Kidney epithelial cell (primary cell): ENCODE measurements around the gene ABLIM2. TPM values are rescaled to one million over a fixed set of nuclear protein-coding genes. Genes with fewer than 3 reads are reported as not detected.

Experiments used
- DNase-seq: peaks from one replicate; pipeline ENCODE4 v3.0.0-alpha.2; 2010; ENCODE audit warnings: low read depth
- H3K27me3 ChIP-seq: 2 replicates; pipeline ENCODE4 v1.6.0; 2011; ENCODE audit warnings: low read length; ENCODE audit not compliant: control insufficient read depth, insufficient read depth
- H3K36me3 ChIP-seq: 2 replicates; pipeline ENCODE4 v1.5.1; 2011; ENCODE audit warnings: low read length; ENCODE audit not compliant: control insufficient read depth, insufficient read depth
- H3K4me3 ChIP-seq: 2 replicates; pipeline ENCODE4 v1.5.1; 2011; ENCODE audit warnings: low read depth, mild to moderate bottlenecking, control low read depth, low read length
- total RNA-seq: library from RNA; depleted of rRNA; stranded (reverse); fragments of >200 nt; gene quantifications from 2 replicates; pipeline ENCODE4 v1.2.3, GENCODE V29; 2015
- TF ChIP-seq, protein P1 (sequence below): IDR thresholded peaks from 2 replicates; pipeline ENCODE4 v1.5.1; 2011; ENCODE audit warnings: mild to moderate bottlenecking, moderate library complexity, low read length, control low read depth, inconsistent platforms; ENCODE audit not compliant: insufficient read depth, poor library complexity, severe bottlenecking

ABLIM2 gene
- total RNA-seq, 1 donor from 2014 or later: 1.3 TPM

DNA sequence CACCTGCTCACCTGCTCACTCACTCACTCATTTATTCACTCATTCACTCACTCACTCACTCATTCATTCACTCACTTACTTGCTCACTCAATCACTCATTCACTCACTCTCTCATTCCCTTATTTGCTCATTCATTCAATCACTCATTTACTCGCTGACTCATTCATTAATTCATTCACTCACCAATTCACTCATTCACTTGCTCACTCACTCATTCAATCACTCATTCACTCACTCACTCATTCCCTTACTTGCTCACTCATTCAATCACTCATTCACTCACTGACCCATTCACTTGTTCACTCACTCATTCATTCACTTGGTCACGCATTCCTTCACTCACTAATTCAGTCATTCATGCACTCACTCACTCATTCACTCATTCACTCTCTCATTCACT, 130.2 kb downstream of the ABLIM2 start:
- TF ChIP-seq, protein P1, sequence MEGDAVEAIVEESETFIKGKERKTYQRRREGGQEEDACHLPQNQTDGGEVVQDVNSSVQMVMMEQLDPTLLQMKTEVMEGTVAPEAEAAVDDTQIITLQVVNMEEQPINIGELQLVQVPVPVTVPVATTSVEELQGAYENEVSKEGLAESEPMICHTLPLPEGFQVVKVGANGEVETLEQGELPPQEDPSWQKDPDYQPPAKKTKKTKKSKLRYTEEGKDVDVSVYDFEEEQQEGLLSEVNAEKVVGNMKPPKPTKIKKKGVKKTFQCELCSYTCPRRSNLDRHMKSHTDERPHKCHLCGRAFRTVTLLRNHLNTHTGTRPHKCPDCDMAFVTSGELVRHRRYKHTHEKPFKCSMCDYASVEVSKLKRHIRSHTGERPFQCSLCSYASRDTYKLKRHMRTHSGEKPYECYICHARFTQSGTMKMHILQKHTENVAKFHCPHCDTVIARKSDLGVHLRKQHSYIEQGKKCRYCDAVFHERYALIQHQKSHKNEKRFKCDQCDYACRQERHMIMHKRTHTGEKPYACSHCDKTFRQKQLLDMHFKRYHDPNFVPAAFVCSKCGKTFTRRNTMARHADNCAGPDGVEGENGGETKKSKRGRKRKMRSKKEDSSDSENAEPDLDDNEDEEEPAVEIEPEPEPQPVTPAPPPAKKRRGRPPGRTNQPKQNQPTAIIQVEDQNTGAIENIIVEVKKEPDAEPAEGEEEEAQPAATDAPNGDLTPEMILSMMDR: no peak
- H3K27me3 ChIP-seq: peaks cover 10% of the 10 kb centered on the region
- no peak for DNase-seq
- no peaks in the 10 kb centered on the region for H3K36me3 ChIP-seq
- H3K4me3 ChIP-seq: no peak overlapping the region

DNA sequence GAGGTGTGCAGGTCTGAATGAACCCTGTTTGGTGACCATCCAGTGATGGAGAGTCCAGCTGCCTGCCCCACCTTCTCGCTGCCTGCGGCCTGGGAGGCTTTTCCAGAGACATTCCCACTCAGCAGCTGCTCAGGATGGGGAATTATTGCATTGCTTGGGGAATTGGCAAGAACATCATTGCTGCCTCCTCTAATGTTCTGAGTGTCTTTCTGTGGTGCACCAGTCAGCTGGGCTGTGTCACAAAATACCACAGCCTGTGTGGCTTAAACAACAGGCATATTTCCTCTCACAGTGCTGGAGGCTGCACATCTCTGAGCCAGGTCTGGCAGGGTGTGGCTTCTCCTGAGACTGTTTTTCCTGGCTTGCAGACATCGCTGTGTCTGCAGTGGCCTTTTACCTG, 132.2 kb downstream of the ABLIM2 start:
- TF ChIP-seq, protein P1: no peak
- DNase-seq: no peak
- Histone ChIP-seq H3K27me3 (peaks cover 18% of the 10 kb centered on the region), H3K4me3 (no peak overlapping the region), H3K36me3 (no peaks in the 10 kb centered on the region)

DNA sequence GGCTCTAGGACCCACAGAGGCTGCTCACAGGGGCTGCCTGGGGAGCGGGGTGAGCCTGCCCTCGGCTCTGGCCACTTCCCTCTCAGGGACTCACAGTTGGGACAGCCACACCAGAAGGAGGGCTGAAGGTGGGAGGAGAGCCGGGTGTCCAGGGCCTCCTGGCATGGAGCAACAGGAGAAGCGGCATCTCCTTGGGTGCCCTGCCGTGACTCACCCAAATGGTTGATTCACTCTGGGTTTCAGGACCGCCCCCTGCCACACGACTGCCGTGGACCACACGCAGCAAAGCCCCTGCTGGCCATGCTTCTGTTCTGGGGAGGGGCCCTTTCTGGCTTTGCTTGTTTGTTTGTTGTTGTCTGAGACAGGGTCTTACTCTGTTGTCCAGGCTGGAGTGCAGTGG, 132.9 kb downstream of the ABLIM2 start:
- Histone ChIP-seq H3K36me3 (no peaks in the 10 kb centered on the region), H3K4me3 (no peak overlapping the region), H3K27me3 (peaks cover 19% of the 10 kb centered on the region)
- no peak for DNase-seq
- TF ChIP-seq, protein P1: no peak

DNA sequence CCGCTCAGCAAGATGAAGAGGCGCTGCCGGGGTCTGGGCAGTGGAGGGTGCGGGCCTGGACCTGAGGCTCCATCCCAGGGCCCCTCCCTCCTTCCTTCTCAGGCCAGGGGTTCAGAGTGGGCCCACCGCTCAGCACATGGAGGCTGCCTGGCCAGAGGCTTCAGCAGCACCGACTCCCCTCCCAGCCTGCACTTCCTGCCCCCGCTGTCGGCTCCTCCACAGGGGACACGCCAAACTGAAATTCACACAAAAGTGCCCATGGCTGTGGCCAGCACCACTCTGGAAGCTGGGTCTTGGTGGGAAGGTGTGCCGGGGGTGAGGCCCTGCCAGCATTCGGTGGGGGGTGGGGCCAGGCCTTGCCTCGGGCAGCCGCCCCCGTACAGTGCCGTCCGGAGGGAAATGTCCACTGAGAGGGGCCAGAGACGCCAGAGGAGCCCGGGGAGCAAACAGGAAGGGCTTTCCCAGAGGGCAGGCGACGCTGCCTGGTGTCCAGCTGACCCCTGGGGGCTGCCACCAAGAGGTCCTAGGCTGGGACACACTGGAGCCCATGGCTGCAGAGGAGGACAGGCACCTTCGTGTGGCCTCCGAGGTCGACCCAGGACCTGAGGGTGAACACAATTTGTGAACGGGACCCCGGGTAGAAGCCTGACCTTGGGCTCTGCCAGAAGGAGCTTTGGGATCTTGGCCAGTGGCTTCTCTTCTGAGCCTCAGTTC, 134.4 kb downstream of the ABLIM2 start:
- TF ChIP-seq, protein P1: no peak
- Histone ChIP-seq H3K27me3 (peaks cover 25% of the 10 kb centered on the region), H3K36me3 (no peaks in the 10 kb centered on the region), H3K4me3 (no peak overlapping the region)
- DNase-seq: no peak

DNA sequence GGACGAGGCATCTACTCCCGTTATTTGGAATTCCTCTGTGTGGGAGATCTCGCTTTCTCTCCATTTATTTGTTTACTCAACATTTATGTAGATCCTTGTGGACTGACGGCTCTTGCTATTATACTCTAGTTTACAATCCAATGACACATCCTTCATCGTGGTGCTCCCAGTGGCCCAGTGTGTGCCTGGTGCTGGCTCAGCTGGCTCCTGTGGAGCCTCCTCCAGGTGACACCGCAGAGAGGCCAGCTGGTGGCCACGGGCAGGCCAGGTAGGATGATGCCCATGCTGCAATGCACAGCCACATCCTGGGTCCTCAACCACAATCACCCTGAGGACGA, 134.9 kb downstream of the ABLIM2 start:
- no peak for DNase-seq
- H3K4me3 ChIP-seq: no peak overlapping the region
- H3K27me3 ChIP-seq: peaks cover 21% of the 10 kb centered on the region
- TF ChIP-seq, protein P1: no peak
- no peaks in the 10 kb centered on the region for H3K36me3 ChIP-seq
